GM13977 (cell line): ENCODE measurements around the gene CNR2.

Experiments used
- DNase-seq: peaks from one replicate; pipeline ENCODE4 v3.0.0; 2012; ENCODE audit warnings: low spot score
- in situ Hi-C: fragments of 300-500 bp; cut with MboI; formaldehyde crosslinking; loops from one replicate; pipeline ENCODE4 v1.12.0; 2022; ENCODE audit warnings: low sequenced_read_pairs, low pct_unique_long_range_greater_than_20kb, mixed read lengths, inconsistent platforms; ENCODE audit not compliant: unreplicated experiment
- TF ChIP-seq, protein P1 (sequence below): IDR thresholded peaks from 2 replicates; pipeline ENCODE4 v1.5.1; 2012; ENCODE audit warnings: mild to moderate bottlenecking, control low read depth; ENCODE audit not compliant: insufficient read depth; ENCODE audit errors: extremely low read depth, missing control alignments

Gene CNR2

DNA sequence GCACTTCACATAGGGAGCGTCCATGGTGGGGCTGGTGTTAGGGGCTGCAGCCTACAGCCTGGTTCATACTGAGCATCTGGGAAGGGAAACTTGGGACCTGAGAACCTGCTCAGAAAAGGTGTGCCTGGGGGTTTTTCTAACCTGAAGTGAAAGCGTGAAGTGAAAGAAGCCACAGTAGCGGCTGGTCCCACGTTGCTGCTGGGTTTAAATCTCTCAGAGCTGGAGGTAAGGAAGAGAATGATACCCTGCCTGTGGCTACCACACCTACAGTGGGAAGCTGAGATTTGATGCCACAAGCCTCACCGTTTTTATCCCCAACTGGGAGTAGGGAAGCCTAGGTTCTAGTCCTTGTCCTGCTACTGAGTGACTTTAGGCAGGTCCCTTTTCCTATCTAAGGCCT, 24.1 kb downstream of the CNR2 start:
- in situ Hi-C loops, result no loop called here
- DNase-seq, result no peak
- TF ChIP-seq, protein P1, sequence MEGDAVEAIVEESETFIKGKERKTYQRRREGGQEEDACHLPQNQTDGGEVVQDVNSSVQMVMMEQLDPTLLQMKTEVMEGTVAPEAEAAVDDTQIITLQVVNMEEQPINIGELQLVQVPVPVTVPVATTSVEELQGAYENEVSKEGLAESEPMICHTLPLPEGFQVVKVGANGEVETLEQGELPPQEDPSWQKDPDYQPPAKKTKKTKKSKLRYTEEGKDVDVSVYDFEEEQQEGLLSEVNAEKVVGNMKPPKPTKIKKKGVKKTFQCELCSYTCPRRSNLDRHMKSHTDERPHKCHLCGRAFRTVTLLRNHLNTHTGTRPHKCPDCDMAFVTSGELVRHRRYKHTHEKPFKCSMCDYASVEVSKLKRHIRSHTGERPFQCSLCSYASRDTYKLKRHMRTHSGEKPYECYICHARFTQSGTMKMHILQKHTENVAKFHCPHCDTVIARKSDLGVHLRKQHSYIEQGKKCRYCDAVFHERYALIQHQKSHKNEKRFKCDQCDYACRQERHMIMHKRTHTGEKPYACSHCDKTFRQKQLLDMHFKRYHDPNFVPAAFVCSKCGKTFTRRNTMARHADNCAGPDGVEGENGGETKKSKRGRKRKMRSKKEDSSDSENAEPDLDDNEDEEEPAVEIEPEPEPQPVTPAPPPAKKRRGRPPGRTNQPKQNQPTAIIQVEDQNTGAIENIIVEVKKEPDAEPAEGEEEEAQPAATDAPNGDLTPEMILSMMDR, result no peak

DNA sequence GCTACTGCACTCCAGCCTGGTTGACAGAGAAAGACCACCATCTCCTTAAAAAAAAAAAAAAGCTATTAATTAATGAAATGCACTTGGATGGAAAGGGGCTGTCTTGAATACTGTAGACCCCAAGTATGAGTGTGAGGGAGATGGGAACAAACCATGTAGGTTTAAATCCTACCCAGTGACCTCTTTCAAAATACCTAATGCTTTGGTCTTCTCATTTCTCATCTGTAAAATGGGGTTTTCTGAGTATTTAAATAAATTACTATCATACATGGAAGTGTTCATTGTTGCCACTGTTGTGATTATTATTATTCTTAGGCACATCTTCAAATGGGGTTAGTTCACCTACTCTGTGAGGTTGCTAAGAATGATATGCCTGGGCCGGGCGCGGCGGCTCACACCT, 27.9 kb downstream of the CNR2 start:
- TF ChIP-seq, protein P1, result no peak
- DNase-seq, result no peak
- in situ Hi-C loops, result no loop called here

- in situ Hi-C loops, result no loop called here
- TF ChIP-seq, protein P1, result no peak
- no peak for DNase-seq
Observed at GRCh38 chr1:23882746-23883145, 30.4 kb downstream of the CNR2 start.

DNA sequence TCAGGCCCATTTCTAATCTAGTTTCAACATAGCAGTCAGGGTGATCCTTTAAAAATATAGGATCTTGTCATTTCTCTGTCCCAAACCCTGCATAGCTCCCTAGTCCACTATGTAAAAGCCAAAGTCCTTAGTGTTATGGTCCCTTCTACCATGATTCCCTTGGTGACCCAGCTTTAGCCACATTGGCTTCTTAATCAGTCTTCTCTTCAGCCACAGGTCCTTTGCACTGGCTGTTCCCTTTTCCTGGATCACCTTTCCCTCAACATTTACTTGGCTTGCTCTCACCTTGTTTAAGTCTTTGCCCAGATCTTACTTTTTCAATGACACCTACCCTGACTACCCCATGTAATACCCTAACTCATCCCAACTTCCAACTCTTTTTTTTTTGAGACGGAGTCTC, 33.4 kb downstream of the CNR2 start:
- in situ Hi-C loops, result no loop called here
- TF ChIP-seq, protein P1, result no peak

DNA sequence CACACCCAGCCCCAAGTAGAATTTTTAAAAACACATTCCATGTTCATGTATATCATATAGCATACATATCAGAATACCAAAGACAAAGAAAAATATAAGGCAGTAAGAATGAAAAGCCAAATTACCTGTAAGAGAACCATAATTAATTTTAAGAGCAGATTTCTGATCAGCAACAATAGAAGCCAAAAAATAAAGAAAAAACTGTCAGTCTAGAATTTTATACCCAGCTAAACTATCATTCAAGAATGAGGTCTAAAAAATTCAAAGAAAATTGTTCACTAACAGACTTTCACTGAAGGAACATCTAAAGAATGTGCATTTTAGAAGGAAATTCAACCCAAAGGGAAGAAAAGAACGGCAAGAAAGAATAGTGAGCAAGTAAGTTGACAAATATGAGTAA, 34.5 kb downstream of the CNR2 start:
- in situ Hi-C loops, result no loop called here
- no peak for DNase-seq
- TF ChIP-seq, protein P1, result no peak

More for the DNA sequence above, 33.4 kb downstream of the CNR2 start:
- no peak for DNase-seq

- TF ChIP-seq, protein P1, result no peak
- in situ Hi-C loops, result no loop called here
- no peak for DNase-seq
Observed at GRCh38 chr1:23875382-23875781, 37.8 kb downstream of the CNR2 start.

- DNase-seq, result no peak
- TF ChIP-seq, protein P1, result no peak
- in situ Hi-C loops, result no loop called here
Observed at GRCh38 chr1:23872421-23872820, 40.7 kb downstream of the CNR2 start.
